Nephron (organoid): ENCODE results near the gene BDH1.

ENCODE experiments used
- H3K27ac Mint-ChIP-seq, 3 experiments: 2 replicates each; pipeline ENCODE4 v1.8.0; 2020; ENCODE audit warnings: mixed read lengths in 3 of 3, mild to moderate bottlenecking in 2 of 3, moderate library complexity in 1 of 3
- H3K27me3 Mint-ChIP-seq: 2 replicates; pipeline ENCODE4 v1.8.0; 2021; ENCODE audit warnings: low read depth, mild to moderate bottlenecking, moderate library complexity, mixed read lengths
- H3K36me3 Mint-ChIP-seq: 2 replicates; pipeline ENCODE4 v1.8.0; 2020; ENCODE audit warnings: low read depth, mixed read lengths
- H3K4me1 Mint-ChIP-seq: 2 replicates; pipeline ENCODE4 v1.8.0; 2020; ENCODE audit warnings: mixed read lengths
- H3K4me3 Mint-ChIP-seq, 3 experiments: 2 replicates each; pipeline ENCODE4 v1.8.0; 2020; ENCODE audit warnings: mild to moderate bottlenecking in 3 of 3, mixed read lengths in 3 of 3, moderate library complexity in 2 of 3
- H3K9me3 Mint-ChIP-seq: 2 replicates; pipeline ENCODE4 v1.8.0; 2020; ENCODE audit warnings: mixed read lengths
- TF ChIP-seq, protein P1 (sequence below), 3 experiments: fragments of 200-600 bp; sonication (generic); IDR thresholded peaks; one replicate each; pipeline ENCODE4 v1.5.0; 2021; ENCODE audit warnings: antibody characterized with exemption in 3 of 3; ENCODE audit not compliant: unreplicated experiment in 3 of 3

BDH1 gene

GRCh38 chr3:197516517-197516889 is 39.3 kb downstream of the BDH1 start:
- TF ChIP-seq, protein P1, sequence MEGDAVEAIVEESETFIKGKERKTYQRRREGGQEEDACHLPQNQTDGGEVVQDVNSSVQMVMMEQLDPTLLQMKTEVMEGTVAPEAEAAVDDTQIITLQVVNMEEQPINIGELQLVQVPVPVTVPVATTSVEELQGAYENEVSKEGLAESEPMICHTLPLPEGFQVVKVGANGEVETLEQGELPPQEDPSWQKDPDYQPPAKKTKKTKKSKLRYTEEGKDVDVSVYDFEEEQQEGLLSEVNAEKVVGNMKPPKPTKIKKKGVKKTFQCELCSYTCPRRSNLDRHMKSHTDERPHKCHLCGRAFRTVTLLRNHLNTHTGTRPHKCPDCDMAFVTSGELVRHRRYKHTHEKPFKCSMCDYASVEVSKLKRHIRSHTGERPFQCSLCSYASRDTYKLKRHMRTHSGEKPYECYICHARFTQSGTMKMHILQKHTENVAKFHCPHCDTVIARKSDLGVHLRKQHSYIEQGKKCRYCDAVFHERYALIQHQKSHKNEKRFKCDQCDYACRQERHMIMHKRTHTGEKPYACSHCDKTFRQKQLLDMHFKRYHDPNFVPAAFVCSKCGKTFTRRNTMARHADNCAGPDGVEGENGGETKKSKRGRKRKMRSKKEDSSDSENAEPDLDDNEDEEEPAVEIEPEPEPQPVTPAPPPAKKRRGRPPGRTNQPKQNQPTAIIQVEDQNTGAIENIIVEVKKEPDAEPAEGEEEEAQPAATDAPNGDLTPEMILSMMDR (IDR thresholded peaks at IDR 0.05; ENCODE audit: unreplicated experiment in 3 of 3) = no peak

GRCh38 chr3:197514786-197515355 is 40.9 kb downstream of the BDH1 start:
- H3K9me3 Mint-ChIP-seq = no peaks in the 10 kb centered on the region
- peaks cover 14% of the 10 kb centered on the region for H3K4me1 Mint-ChIP-seq
- H3K27ac Mint-ChIP-seq = no peak overlapping the region
- TF ChIP-seq, protein P1 (IDR thresholded peaks at IDR 0.05; ENCODE audit: unreplicated experiment in 3 of 3) = no peak
- no peaks in the 10 kb centered on the region for H3K27me3 Mint-ChIP-seq
- no peak overlapping the region for H3K4me3 Mint-ChIP-seq
- no peaks in the 10 kb centered on the region for H3K36me3 Mint-ChIP-seq

More at GRCh38 chr3:197516517-197516889, 39.3 kb downstream of the BDH1 start:
- Mint-ChIP-seq H3K36me3 (no peaks in the 10 kb centered on the region), H3K27me3 (no peaks in the 10 kb centered on the region), H3K27ac (peak overlapping the region; percentile 18 to 89 (median 30)), H3K4me1 (peaks cover 24% of the 10 kb centered on the region), H3K4me3 (peak overlapping the region in 2 of 3 experiments; percentile 6 to 11), H3K9me3 (no peaks in the 10 kb centered on the region)

GRCh38 chr3:197513953-197514785 is 41.6 kb downstream of the BDH1 start:
- TF ChIP-seq, protein P1 (IDR thresholded peaks at IDR 0.05; ENCODE audit: unreplicated experiment in 3 of 3) = no peak
- no peaks in the 10 kb centered on the region for H3K36me3 Mint-ChIP-seq
- no peaks in the 10 kb centered on the region for H3K27me3 Mint-ChIP-seq
- H3K27ac Mint-ChIP-seq = no peak overlapping the region
- no peak overlapping the region for H3K4me3 Mint-ChIP-seq
- peaks cover 19% of the 10 kb centered on the region for H3K4me1 Mint-ChIP-seq
- no peaks in the 10 kb centered on the region for H3K9me3 Mint-ChIP-seq

- no peak overlapping the region for H3K4me3 Mint-ChIP-seq
- H3K27ac Mint-ChIP-seq = peak overlapping the region in 1 of 3 experiments; percentile 21
- H3K27me3 Mint-ChIP-seq = no peaks in the 10 kb centered on the region
- H3K9me3 Mint-ChIP-seq = no peaks in the 10 kb centered on the region
- H3K4me1 Mint-ChIP-seq = peaks cover 24% of the 10 kb centered on the region
- TF ChIP-seq, protein P1 (IDR thresholded peaks at IDR 0.05; ENCODE audit: unreplicated experiment in 3 of 3) = no peak
- no peaks in the 10 kb centered on the region for H3K36me3 Mint-ChIP-seq
These were observed 42.8 kb downstream of the BDH1 start for GRCh38 chr3:197512691-197513571.

- H3K4me3 Mint-ChIP-seq = no peak overlapping the region
- TF ChIP-seq, protein P1 (IDR thresholded peaks at IDR 0.05; ENCODE audit: unreplicated experiment in 3 of 3) = no peak
- no peaks in the 10 kb centered on the region for H3K9me3 Mint-ChIP-seq
- H3K27ac Mint-ChIP-seq = peak overlapping the region in 1 of 3 experiments; percentile 21
- H3K4me1 Mint-ChIP-seq = peaks cover 28% of the 10 kb centered on the region
- H3K36me3 Mint-ChIP-seq = no peaks in the 10 kb centered on the region
- H3K27me3 Mint-ChIP-seq = peaks cover 4% of the 10 kb centered on the region
These were observed 43.7 kb downstream of the BDH1 start for GRCh38 chr3:197511853-197512635.
